Keratinocyte (primary cell): ENCODE measurements around the gene ZNF438. TPM values are rescaled to one million over a fixed set of nuclear protein-coding genes. Genes with fewer than 3 reads are reported as not detected.

Experiments used
- DNase-seq: peaks from one replicate; pipeline ENCODE4 v3.0.0-alpha.2; 2011; ENCODE audit warnings: low read depth, missing footprints, low spot score
- FAIRE-seq: peaks from 2 replicates; lab custom pipeline; 2011; peaks lifted over from hg19 to GRCh38; lab: Jason Lieb, UNC
- H2AFZ ChIP-seq: 2 replicates; pipeline ENCODE4 v1.6.0; 2012; ENCODE audit warnings: low read length, control low read depth, inconsistent platforms; ENCODE audit not compliant: control insufficient read depth
- H3K27ac ChIP-seq: 2 replicates; pipeline ENCODE4 v1.5.1; 2011; ENCODE audit warnings: low read length; ENCODE audit not compliant: control insufficient read depth, insufficient read depth
- H3K27me3 ChIP-seq: 3 replicates; pipeline ENCODE4 v1.6.0; 2011; ENCODE audit warnings: low read length; ENCODE audit not compliant: control insufficient read depth, insufficient read depth; ENCODE audit errors: extremely low read depth
- H3K36me3 ChIP-seq, 2 experiments: 2 replicates in 1 of 2; 3 replicates in 1 of 2; pipeline ENCODE4 v1.5.1; 2011; ENCODE audit warnings: low read length in 2 of 2, mild to moderate bottlenecking in 1 of 2; ENCODE audit not compliant: control insufficient read depth in 2 of 2, insufficient read depth in 2 of 2; ENCODE audit errors: extremely low read depth in 1 of 2
- H3K4me1 ChIP-seq: 3 replicates; pipeline ENCODE4 v1.5.1; 2011; ENCODE audit warnings: low read length; ENCODE audit not compliant: control insufficient read depth, insufficient read depth; ENCODE audit errors: extremely low read depth
- H3K4me2 ChIP-seq: 3 replicates; pipeline ENCODE4 v1.6.0; 2011; ENCODE audit warnings: low read depth, low read length; ENCODE audit not compliant: control insufficient read depth, insufficient read depth; ENCODE audit errors: extremely low read depth
- H3K4me3 ChIP-seq, 3 experiments: fragments of 200-600 bp in 1 of 3; sonication (generic) in 1 of 3; 2 replicates in 2 of 3; 3 replicates in 1 of 3; pipeline ENCODE4 v1.5.1; 2011 to 2016; ENCODE audit warnings: low read length in 3 of 3, mild to moderate bottlenecking in 3 of 3, control low read depth in 2 of 3, inconsistent platforms in 1 of 3, low read depth in 1 of 3, mixed read lengths in 1 of 3, mixed run types in 1 of 3, moderate library complexity in 1 of 3; ENCODE audit not compliant: control insufficient read depth in 2 of 3, insufficient read depth in 2 of 3; ENCODE audit errors: extremely low read depth in 1 of 3
- H3K79me2 ChIP-seq: 2 replicates; pipeline ENCODE4 v1.6.0; 2012; ENCODE audit warnings: low read length; ENCODE audit not compliant: control insufficient read depth, insufficient read depth
- H3K9ac ChIP-seq: 3 replicates; pipeline ENCODE4 v1.6.0; 2011; ENCODE audit warnings: low read length; ENCODE audit not compliant: control insufficient read depth, insufficient read depth; ENCODE audit errors: extremely low read depth
- H3K9me1 ChIP-seq: 3 replicates; pipeline ENCODE4 v1.6.0; 2011; ENCODE audit warnings: low read length; ENCODE audit not compliant: control insufficient read depth, insufficient read depth; ENCODE audit errors: extremely low read depth
- H3K9me3 ChIP-seq: 2 replicates; pipeline ENCODE4 v1.5.1; 2012; ENCODE audit warnings: low read depth, low read length; ENCODE audit not compliant: control insufficient read depth
- H4K20me1 ChIP-seq: 3 replicates; pipeline ENCODE4 v1.6.0; 2011; ENCODE audit warnings: low read length; ENCODE audit not compliant: control insufficient read depth, insufficient read depth; ENCODE audit errors: extremely low read depth
- EZH2 ChIP-seq: IDR thresholded peaks from one replicate; pipeline ENCODE4 v1.6.1; 2012; ENCODE audit warnings: inconsistent platforms, mild to moderate bottlenecking, low read length, moderate library complexity
- dilution Hi-C: fragments of 300-500 bp; cut with MboI; formaldehyde crosslinking; loops from one replicate; pipeline ENCODE4 v1.7.0; 2020; ENCODE audit warnings: low sequenced_read_pairs; ENCODE audit not compliant: extremely low pct_ligation_motif_present
- polyA plus RNA-seq, 5 experiments: library from polyadenylated mRNA; depleted of rRNA in 3 of 5; stranded (reverse) in 3 of 5; stranded (forward) in 1 of 5; unstranded in 1 of 5; fragments of >200 nt; gene quantifications; 1 replicate in 1 of 5; 2 replicates in 3 of 5; 3 replicates in 1 of 5; pipeline versions ENCODE4 v1.2.1 to v1.2.3, GENCODE V29; 2011 to 2012; ENCODE audit warnings: missing spikeins in 2 of 5, low read depth in 1 of 5, low replicate concordance in 1 of 5
- TF ChIP-seq, protein P1 (sequence below), 3 experiments: IDR thresholded peaks in 1 of 3; conservative IDR thresholded peaks in 1 of 3; optimal IDR thresholded peaks in 1 of 3; 2 replicates in 2 of 3; 3 replicates in 1 of 3; pipeline versions ENCODE3 to v1.5.1; 2011; ENCODE audit warnings: low read length in 3 of 3, mild to moderate bottlenecking in 3 of 3, moderate library complexity in 2 of 3, control low read depth in 1 of 3, inconsistent platforms in 1 of 3; ENCODE audit not compliant: insufficient read depth in 2 of 3; ENCODE audit errors: extremely low read depth in 1 of 3

Gene ZNF438
- polyA plus RNA-seq, 1 donor (not counting 4 experiments of a cell fraction or from before 2014, with no cell fraction given) = 2.8 TPM

DNA sequence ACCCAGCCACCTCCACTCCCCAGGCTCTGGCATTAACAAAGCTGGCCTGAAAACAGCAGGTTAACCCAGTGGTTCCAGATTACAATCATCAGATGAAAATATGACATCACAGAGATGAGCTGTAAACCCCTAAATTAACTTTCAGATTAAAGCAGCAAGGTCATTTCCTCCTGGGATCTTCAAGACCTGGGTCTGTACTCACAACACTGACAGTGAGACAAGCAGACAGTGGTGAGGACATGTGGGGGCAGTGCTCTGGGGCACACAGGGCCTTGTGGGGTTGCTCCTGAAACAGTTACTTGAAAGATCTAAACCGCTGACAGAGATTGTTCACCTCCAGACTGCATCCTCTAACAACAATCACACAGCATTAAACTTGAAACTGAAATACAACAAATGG lies 134.1 kb downstream of the ZNF438 start:
- Histone ChIP-seq H2AFZ (no peak overlapping the region), H3K4me3 (no peak overlapping the region), H3K4me1 (no peaks in the 10 kb centered on the region), H3K9ac (no peak overlapping the region), H3K36me3 (no peaks in the 10 kb centered on the region), H3K9me3 (no peaks in the 10 kb centered on the region), H4K20me1 (no peaks in the 10 kb centered on the region), H3K27ac (no peak overlapping the region), H3K4me2 (no peak overlapping the region), H3K79me2 (no peaks in the 10 kb centered on the region), H3K9me1 (no peaks in the 10 kb centered on the region), H3K27me3 (no peaks in the 10 kb centered on the region)
- no peak for TF ChIP-seq EZH2
- TF ChIP-seq, protein P1, sequence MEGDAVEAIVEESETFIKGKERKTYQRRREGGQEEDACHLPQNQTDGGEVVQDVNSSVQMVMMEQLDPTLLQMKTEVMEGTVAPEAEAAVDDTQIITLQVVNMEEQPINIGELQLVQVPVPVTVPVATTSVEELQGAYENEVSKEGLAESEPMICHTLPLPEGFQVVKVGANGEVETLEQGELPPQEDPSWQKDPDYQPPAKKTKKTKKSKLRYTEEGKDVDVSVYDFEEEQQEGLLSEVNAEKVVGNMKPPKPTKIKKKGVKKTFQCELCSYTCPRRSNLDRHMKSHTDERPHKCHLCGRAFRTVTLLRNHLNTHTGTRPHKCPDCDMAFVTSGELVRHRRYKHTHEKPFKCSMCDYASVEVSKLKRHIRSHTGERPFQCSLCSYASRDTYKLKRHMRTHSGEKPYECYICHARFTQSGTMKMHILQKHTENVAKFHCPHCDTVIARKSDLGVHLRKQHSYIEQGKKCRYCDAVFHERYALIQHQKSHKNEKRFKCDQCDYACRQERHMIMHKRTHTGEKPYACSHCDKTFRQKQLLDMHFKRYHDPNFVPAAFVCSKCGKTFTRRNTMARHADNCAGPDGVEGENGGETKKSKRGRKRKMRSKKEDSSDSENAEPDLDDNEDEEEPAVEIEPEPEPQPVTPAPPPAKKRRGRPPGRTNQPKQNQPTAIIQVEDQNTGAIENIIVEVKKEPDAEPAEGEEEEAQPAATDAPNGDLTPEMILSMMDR (optimal IDR thresholded peaks at IDR 0.05 in 1 of 3, IDR thresholded peaks at IDR 0.05 in 1 of 3, conservative IDR thresholded peaks at IDR 0.05 in 1 of 3; ENCODE audit: extremely low read depth in 1 of 3, insufficient read depth in 2 of 3, low read length in 3 of 3) = no peak
- no peak for FAIRE-seq
- dilution Hi-C loops = no loop called here
- DNase-seq = no peak

DNA sequence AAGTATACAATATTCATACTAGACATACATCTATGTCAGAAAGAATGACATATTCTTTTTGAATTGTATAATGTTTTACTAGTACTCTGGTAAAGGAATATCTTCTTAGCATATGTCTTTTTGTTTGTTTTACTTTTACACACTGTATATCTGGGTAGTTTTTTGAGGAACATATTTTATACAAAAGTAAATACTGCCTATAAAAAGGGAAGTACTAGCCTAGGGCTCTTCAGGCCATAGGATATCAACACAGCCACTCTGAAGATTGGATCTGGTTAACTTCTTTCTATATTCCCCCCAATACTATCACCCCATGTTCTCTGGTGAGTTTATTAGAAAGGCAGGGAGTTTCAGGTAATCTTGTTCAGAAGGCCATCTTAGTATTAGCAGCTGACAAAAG lies 134.6 kb downstream of the ZNF438 start:
- TF ChIP-seq, protein P1 (optimal IDR thresholded peaks at IDR 0.05 in 1 of 3, IDR thresholded peaks at IDR 0.05 in 1 of 3, conservative IDR thresholded peaks at IDR 0.05 in 1 of 3; ENCODE audit: extremely low read depth in 1 of 3, insufficient read depth in 2 of 3, low read length in 3 of 3) = no peak
- TF ChIP-seq EZH2 = no peak
- FAIRE-seq = no peak

More for the DNA sequence above, 134.6 kb downstream of the ZNF438 start:
- no peaks in the 10 kb centered on the region for H3K36me3 ChIP-seq
- no peaks in the 10 kb centered on the region for H3K9me1 ChIP-seq
- dilution Hi-C loops = no loop called here
- no peak overlapping the region for H3K27ac ChIP-seq
- H3K27me3 ChIP-seq = no peaks in the 10 kb centered on the region
- DNase-seq = no peak
- H4K20me1 ChIP-seq = no peaks in the 10 kb centered on the region
- H3K4me2 ChIP-seq = no peak overlapping the region
- H3K9me3 ChIP-seq = no peaks in the 10 kb centered on the region
- H2AFZ ChIP-seq = no peak overlapping the region
- no peak overlapping the region for H3K9ac ChIP-seq
- H3K4me3 ChIP-seq = no peak overlapping the region
- no peaks in the 10 kb centered on the region for H3K79me2 ChIP-seq
- H3K4me1 ChIP-seq = no peaks in the 10 kb centered on the region
